ENCODE results near the gene NGFR. TPM values are rescaled to one million over a fixed set of nuclear protein-coding genes. Genes with fewer than 3 reads are reported as not detected.
"Not testable (repeated sequence)": the region's sequence is repeated elsewhere in the genome, so short reads cannot be mapped to it uniquely, and the experiment has no call there.

NGFR gene
- total RNA-seq, 1 experiment from 2014 or later = 11.3 TPM

DNA sequence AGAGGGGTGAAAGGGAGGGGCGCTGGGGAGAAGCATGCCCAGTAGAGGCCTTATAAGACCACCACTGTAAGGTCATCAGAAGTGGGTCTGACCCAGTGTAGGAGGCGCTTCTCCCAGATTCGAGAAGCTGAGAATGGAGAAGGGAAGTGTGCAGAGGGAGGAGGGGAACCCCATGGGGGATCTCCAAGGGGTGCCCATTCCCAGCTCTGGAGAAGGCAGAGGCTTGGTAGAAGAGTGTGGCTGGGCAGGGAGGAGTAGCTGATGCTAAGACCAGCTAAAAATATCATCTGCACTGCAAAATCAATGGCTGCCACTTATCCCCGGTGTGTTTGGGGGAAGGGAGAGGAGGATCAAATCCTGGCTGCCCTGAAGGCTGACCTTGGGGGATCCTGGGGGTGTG lies 7.2 kb downstream of the NGFR start (continued):
- TF ChIP-seq, protein P1, sequence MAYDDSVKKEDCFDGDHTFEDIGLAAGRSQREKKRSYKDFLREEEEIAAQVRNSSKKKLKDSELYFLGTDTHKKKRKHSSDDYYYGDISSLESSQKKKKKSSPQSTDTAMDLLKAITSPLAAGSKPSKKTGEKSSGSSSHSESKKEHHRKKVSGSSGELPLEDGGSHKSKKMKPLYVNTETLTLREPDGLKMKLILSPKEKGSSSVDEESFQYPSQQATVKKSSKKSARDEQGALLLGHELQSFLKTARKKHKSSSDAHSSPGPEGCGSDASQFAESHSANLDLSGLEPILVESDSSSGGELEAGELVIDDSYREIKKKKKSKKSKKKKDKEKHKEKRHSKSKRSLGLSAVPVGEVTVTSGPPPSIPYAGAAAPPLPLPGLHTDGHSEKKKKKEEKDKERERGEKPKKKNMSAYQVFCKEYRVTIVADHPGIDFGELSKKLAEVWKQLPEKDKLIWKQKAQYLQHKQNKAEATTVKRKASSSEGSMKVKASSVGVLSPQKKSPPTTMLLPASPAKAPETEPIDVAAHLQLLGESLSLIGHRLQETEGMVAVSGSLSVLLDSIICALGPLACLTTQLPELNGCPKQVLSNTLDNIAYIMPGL (CRISPR knock-in tag; IDR thresholded peaks at IDR 0.05) = no peak
- TF ChIP-seq, protein P2, sequence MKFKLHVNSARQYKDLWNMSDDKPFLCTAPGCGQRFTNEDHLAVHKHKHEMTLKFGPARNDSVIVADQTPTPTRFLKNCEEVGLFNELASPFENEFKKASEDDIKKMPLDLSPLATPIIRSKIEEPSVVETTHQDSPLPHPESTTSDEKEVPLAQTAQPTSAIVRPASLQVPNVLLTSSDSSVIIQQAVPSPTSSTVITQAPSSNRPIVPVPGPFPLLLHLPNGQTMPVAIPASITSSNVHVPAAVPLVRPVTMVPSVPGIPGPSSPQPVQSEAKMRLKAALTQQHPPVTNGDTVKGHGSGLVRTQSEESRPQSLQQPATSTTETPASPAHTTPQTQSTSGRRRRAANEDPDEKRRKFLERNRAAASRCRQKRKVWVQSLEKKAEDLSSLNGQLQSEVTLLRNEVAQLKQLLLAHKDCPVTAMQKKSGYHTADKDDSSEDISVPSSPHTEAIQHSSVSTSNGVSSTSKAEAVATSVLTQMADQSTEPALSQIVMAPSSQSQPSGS (CRISPR knock-in tag; IDR thresholded peaks at IDR 0.05; ENCODE audit: borderline replicate concordance, low read depth) = no peak
- TF ChIP-seq, protein P3, sequence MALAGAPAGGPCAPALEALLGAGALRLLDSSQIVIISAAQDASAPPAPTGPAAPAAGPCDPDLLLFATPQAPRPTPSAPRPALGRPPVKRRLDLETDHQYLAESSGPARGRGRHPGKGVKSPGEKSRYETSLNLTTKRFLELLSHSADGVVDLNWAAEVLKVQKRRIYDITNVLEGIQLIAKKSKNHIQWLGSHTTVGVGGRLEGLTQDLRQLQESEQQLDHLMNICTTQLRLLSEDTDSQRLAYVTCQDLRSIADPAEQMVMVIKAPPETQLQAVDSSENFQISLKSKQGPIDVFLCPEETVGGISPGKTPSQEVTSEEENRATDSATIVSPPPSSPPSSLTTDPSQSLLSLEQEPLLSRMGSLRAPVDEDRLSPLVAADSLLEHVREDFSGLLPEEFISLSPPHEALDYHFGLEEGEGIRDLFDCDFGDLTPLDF (CRISPR knock-in tag; IDR thresholded peaks at IDR 0.05) = no peak
- TF ChIP-seq ZNF138 (CRISPR knock-in tag; conservative IDR thresholded peaks at IDR 0.05) (no peak), ZNF232 (CRISPR knock-in tag; IDR thresholded peaks at IDR 0.05) (no peak), NR1H2 (CRISPR knock-in tag; IDR thresholded peaks at IDR 0.05) (no peak)

- H3K9me3 Mint-ChIP-seq; ATAC-seq; POLR2A ChIA-PET; H3K36me3 Mint-ChIP-seq; H3K4me3 Mint-ChIP-seq; DNase-seq (ENCODE audit: low spot score); H3K27ac Mint-ChIP-seq: not testable (repeated sequence)
- H3K4me1 Mint-ChIP-seq = peaks cover 62% of the 10 kb centered on the region
- peaks cover 42% of the 10 kb centered on the region for H3K27me3 Mint-ChIP-seq (ENCODE audit: low read depth)
- CTCF ChIA-PET = interaction anchor here (0.9 to 2.4 kb wide), 4 partner anchors 13 to 67 kb away, joined by 3 to 13 read pairs (median 10); no protein-coding TSS in a partner anchor
These were observed 7.6 kb downstream of the NGFR start for GRCh38 chr17:49502680-49503079.

GRCh38 chr17:49504369-49504768 lies 9.3 kb downstream of the NGFR start:
- Mint-ChIP-seq H3K4me3 (no peak overlapping the region), H3K4me1 (peaks cover 61% of the 10 kb centered on the region), H3K36me3 (no peaks in the 10 kb centered on the region), H3K27ac (no peak overlapping the region), H3K27me3 (ENCODE audit: low read depth) (peaks cover 26% of the 10 kb centered on the region), H3K9me3 (no peaks in the 10 kb centered on the region)
- CTCF ChIA-PET = interaction anchor here (0.8 to 13.5 kb wide), 2 partner anchors 8 to 11 kb away, joined by 3 to 199 read pairs; partner anchors contain the start of gene NGFR
- no peak for TF ChIP-seq USF1 (CRISPR knock-in tag; IDR thresholded peaks at IDR 0.05)
- TF ChIP-seq, protein P4, sequence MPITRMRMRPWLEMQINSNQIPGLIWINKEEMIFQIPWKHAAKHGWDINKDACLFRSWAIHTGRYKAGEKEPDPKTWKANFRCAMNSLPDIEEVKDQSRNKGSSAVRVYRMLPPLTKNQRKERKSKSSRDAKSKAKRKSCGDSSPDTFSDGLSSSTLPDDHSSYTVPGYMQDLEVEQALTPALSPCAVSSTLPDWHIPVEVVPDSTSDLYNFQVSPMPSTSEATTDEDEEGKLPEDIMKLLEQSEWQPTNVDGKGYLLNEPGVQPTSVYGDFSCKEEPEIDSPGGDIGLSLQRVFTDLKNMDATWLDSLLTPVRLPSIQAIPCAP (CRISPR knock-in tag; IDR thresholded peaks at IDR 0.05) = no peak
- no peak for TF ChIP-seq AFF4 (CRISPR knock-in tag; IDR thresholded peaks at IDR 0.05; ENCODE audit: borderline replicate concordance)
- TF ChIP-seq, protein P5, sequence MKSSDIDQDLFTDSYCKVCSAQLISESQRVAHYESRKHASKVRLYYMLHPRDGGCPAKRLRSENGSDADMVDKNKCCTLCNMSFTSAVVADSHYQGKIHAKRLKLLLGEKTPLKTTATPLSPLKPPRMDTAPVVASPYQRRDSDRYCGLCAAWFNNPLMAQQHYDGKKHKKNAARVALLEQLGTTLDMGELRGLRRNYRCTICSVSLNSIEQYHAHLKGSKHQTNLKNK (CRISPR knock-in tag; IDR thresholded peaks at IDR 0.05) = no peak
- TF ChIP-seq NFYB (CRISPR knock-in tag; conservative IDR thresholded peaks at IDR 0.05; ENCODE audit: low read depth) = no peak
- no peak for TF ChIP-seq SMAD3 (CRISPR knock-in tag; IDR thresholded peaks at IDR 0.05; ENCODE audit: borderline replicate concordance)
- TF ChIP-seq MYBL2 (CRISPR knock-in tag; IDR thresholded peaks at IDR 0.05) = no peak
- TF ChIP-seq JUN (CRISPR knock-in tag; IDR thresholded peaks at IDR 0.05) = no peak
- no peak for TF ChIP-seq ZNF396 (CRISPR knock-in tag; IDR thresholded peaks at IDR 0.05; ENCODE audit: borderline replicate concordance)
- TF ChIP-seq RORB (CRISPR knock-in tag; IDR thresholded peaks at IDR 0.05) = no peak
- ATAC-seq (no peak), DNase-seq (ENCODE audit: low spot score) (no peak)
- POLR2A ChIA-PET = interaction anchor here (0.6 kb wide), 1 partner anchor 433 kb away, joined by 6 read pairs; no protein-coding TSS in a partner anchor

Data from WTC11 (cell line).